Esophagus muscularis mucosa (tissue), 4 donors: ENCODE data around the gene EPHB3. TPM values are rescaled to one million over a fixed set of nuclear protein-coding genes. Genes with fewer than 3 reads are reported as not detected.
A peak's percentile ranks its signal among the peaks of the same experiment; 100 is the strongest.

ENCODE experiments used
- DNase-seq: peaks from one replicate; pipeline ENCODE4 v3.0.0-alpha.2; 2017; ENCODE audit errors: extremely low spot score
- H3K27ac ChIP-seq, 4 donors: fragments of 200-600 bp; sonication (generic); replicated peaks in 1 of 4; 1 replicate in 3 of 4; 2 replicates in 1 of 4; pipeline ENCODE4 v1.5.1; 2016 to 2019; ENCODE audit warnings: mild to moderate bottlenecking in 1 of 4
- H3K27me3 ChIP-seq, 4 donors: fragments of 200-600 bp; sonication (generic); one replicate each; pipeline versions ENCODE4 v1.5.1 to v1.6.0; 2016 to 2019
- H3K36me3 ChIP-seq, 4 donors: fragments of 200-600 bp; sonication (generic); one replicate each; pipeline ENCODE4 v1.5.1; 2016 to 2019
- H3K4me1 ChIP-seq, 4 donors: fragments of 200-600 bp; sonication (generic); one replicate each; pipeline ENCODE4 v1.5.1; 2016 to 2019
- H3K4me3 ChIP-seq, 4 donors: fragments of 200-600 bp; sonication (generic); 1 replicate in 2 of 4; 2 replicates in 2 of 4; pipeline ENCODE4 v1.5.1; 2016 to 2019; ENCODE audit warnings: mild to moderate bottlenecking in 4 of 4, moderate library complexity in 1 of 4
- H3K9me3 ChIP-seq, 4 donors: fragments of 200-600 bp; sonication (generic); 1 replicate in 3 of 4; 2 replicates in 1 of 4; pipeline ENCODE4 v1.5.1; 2016 to 2019
- EP300 ChIP-seq: sonication (generic); formaldehyde crosslinking; IDR thresholded peaks from one replicate; pipeline ENCODE4 v1.6.1; 2017; ENCODE audit warnings: antibody characterized with exemption
- POLR2A ChIP-seq: fragments of 450-650 bp; IDR thresholded peaks from one replicate; pipeline ENCODE4 v1.6.1; 2017; ENCODE audit warnings: antibody characterized with exemption, moderate library complexity, mild to moderate bottlenecking, low read depth
- POLR2AphosphoS5 ChIP-seq, 2 donors: sonication (generic); formaldehyde crosslinking; IDR thresholded peaks; one replicate each; pipeline ENCODE4 v1.6.1; 2017; ENCODE audit warnings: antibody characterized with exemption in 2 of 2
- WGBS: methylation state at CpG from one replicate; pipeline ENCODE4 v1.1.5; 2018; 5-methylcytosine and 5-hydroxymethylcytosine counted together
- intact Hi-C: fragments of 100-400 bp; cut with DNase I; formaldehyde crosslinking; loops from one replicate; pipeline ENCODE4 v1.15.1; 2023
- total RNA-seq, 4 donors: library from RNA; depleted of rRNA; stranded (reverse); fragments of >200 nt; gene quantifications; one replicate each; pipeline versions ENCODE4 v1.1.0 to v1.2.1, GENCODE V29; 2016
- TF ChIP-seq, protein P1 (sequence below), 3 experiments: fragments of 200-600 bp in 2 of 3; fragments of 450-650 bp in 1 of 3; sonication (generic) in 2 of 3; IDR thresholded peaks; one replicate each; pipeline ENCODE4 v1.5.1; 2017 to 2019; ENCODE audit warnings: antibody characterized with exemption in 3 of 3, mild to moderate bottlenecking in 2 of 3, moderate library complexity in 1 of 3

The EPHB3 gene
- total RNA-seq, 4 donors from 2014 or later: 1.5 to 6.1 (median 3.5) TPM

DNA sequence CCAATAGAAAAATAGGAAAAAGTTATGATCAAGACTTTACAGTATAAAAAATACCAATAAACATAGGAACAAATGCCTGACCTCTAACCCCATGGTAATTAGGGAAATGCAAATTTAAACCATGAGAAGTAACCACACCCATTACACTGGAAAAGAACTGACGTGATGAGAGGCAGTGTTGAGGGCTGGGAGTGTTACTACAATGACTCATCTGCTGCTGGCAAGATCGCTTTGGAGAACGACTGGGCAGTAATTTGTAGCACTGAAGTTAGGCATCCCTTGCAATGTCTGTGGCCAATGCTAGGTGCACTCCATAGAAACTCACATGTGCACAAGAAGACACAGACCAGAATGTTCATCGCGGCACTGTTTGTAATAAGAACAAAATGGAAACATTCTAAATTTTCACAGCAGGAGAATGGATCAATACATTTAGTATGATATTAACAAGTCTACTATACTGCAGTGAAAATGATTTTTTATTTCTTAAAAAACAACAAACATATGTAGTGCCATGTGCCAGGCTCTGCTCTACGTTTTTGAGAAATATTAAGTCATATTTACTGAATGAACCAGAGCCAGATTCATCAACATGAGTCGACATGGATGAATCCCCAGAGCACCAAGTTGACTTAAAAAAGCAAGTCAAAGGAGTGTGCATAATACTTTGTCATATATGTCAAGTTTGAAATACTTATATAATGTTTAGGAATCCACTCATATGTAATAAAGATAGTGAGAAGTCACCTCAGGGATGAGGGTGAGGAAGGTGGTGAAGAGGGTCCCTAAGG lies 37.6 kb upstream of the EPHB3 start:
- no peak for DNase-seq
- Histone ChIP-seq H3K9me3 (no peaks in the 10 kb centered on the region), H3K27ac (no peak overlapping the region), H3K27me3 (peaks cover 0 to 88% (median 30%) of the 10 kb centered on the region in 4 donors), H3K4me1 (peaks cover 10 to 22% (median 16%) of the 10 kb centered on the region in 4 donors), H3K4me3 (no peak overlapping the region), H3K36me3 (no peaks in the 10 kb centered on the region)
- peak in 1 of 2 donors; percentile 27 for TF ChIP-seq POLR2AphosphoS5 (IDR thresholded peaks at IDR 0.05)
- no peak for TF ChIP-seq EP300
- TF ChIP-seq, protein P1, sequence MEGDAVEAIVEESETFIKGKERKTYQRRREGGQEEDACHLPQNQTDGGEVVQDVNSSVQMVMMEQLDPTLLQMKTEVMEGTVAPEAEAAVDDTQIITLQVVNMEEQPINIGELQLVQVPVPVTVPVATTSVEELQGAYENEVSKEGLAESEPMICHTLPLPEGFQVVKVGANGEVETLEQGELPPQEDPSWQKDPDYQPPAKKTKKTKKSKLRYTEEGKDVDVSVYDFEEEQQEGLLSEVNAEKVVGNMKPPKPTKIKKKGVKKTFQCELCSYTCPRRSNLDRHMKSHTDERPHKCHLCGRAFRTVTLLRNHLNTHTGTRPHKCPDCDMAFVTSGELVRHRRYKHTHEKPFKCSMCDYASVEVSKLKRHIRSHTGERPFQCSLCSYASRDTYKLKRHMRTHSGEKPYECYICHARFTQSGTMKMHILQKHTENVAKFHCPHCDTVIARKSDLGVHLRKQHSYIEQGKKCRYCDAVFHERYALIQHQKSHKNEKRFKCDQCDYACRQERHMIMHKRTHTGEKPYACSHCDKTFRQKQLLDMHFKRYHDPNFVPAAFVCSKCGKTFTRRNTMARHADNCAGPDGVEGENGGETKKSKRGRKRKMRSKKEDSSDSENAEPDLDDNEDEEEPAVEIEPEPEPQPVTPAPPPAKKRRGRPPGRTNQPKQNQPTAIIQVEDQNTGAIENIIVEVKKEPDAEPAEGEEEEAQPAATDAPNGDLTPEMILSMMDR (IDR thresholded peaks at IDR 0.05): no peak
- WGBS: 35% methylated on average over 7 of the region's 7 CpGs
- intact Hi-C loops: no loop called here

DNA sequence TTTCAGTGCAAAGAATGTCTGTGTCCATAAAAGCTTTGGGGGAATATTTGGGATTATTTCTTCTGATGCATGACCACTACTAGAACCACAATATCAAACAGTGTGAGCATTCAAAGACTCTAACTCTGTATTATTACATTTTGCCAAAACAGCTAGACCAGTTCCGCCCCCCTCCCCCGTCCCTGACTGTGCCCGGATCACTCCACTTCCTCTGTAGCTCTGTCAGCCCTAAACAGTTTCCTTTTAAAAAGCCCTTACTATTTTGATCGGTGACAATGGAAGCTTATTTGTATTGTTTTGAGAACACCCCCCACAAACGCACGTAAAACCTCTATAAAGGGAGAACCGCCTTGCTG lies 36.6 kb upstream of the EPHB3 start:
- TF ChIP-seq, protein P1 (IDR thresholded peaks at IDR 0.05): no peak
- TF ChIP-seq EP300 (no peak), POLR2A (no peak), POLR2AphosphoS5 (IDR thresholded peaks at IDR 0.05) (no peak)
- peak overlapping the region in 3 of 4 donors; percentile 28 to 66 (median 55) for H3K27ac ChIP-seq

DNA sequence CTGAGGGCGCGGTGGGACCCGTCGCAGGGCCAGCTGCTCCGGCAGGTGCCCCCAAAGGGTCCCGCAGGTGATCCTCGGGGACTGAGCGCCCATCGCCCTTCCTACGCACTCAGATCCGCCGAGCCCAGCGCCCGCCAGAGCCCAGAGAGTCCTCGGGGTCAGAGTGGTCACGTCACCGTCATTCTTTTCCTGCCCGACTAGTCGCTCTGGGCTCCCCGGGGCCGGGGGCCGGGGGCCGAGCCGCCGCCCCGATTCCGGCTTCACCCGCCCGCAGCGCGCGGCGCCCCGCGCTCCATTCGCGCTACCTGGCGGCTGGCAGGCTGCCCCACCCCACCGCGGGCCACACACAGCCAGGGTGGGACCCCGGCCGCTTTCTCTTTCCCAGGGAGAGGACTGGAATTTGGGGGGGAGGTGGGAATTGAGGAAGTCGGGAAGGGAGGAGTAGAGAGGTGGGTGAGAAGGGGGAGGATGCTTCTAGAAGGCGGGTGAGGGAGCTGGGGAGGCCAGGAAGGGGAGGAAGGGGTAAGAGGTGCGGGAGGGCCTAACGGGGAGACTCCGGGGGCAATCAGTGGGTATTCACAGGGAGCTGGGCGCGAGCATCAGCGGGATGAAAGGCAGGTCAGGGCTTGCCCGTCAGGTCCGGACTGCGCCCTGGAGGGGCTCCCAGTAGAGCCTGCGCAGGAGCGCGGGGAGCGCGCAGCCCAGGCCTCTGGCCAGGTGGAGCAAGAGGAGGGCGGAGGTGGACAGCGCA lies 36.1 kb upstream of the EPHB3 start:
- Histone ChIP-seq H3K9me3 (no peaks in the 10 kb centered on the region), H3K27me3 (peaks cover 0 to 94% (median 30%) of the 10 kb centered on the region in 4 donors), H3K27ac (peak overlapping the region in 3 of 4 donors; percentile 28 to 66 (median 55)), H3K4me1 (peaks cover 10 to 22% (median 16%) of the 10 kb centered on the region in 4 donors), H3K36me3 (no peaks in the 10 kb centered on the region), H3K4me3 (peak overlapping the region; percentile 47 to 56 (median 54))
- 4% methylated on average over 31 of the region's 60 CpGs for WGBS
- intact Hi-C loops: no loop called here
- DNase-seq: no peak
- TF ChIP-seq EP300 (no peak), POLR2AphosphoS5 (IDR thresholded peaks at IDR 0.05) (no peak), POLR2A (no peak)
- TF ChIP-seq, protein P1 (IDR thresholded peaks at IDR 0.05): no peak

More for the DNA sequence above, 36.6 kb upstream of the EPHB3 start:
- Histone ChIP-seq H3K4me3 (peak overlapping the region; percentile 47 to 56 (median 54)), H3K4me1 (peaks cover 10 to 22% (median 16%) of the 10 kb centered on the region in 4 donors), H3K9me3 (no peaks in the 10 kb centered on the region), H3K36me3 (no peaks in the 10 kb centered on the region), H3K27me3 (peaks cover 0 to 96% (median 30%) of the 10 kb centered on the region in 4 donors)
- intact Hi-C loops: no loop called here
- no peak for DNase-seq
- 5% methylated on average over 7 of the region's 7 CpGs for WGBS

DNA sequence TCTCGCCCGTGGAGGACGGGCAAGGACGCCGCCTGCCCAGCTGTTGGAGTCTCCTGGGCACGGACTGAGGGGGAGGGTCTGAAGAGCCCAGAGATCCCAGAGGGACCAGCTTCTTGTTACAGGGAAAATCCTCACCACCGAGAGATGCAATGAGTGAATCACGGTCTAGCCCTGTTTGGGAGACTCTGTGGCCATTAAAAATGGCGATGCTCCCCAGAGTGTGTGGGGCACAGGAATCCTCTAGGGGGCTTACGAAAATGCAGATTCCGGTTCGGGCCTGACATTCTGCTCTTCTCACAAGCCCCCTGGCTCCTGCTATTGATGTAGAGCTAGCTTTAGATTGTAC lies 35.5 kb upstream of the EPHB3 start:
- TF ChIP-seq POLR2A (no peak), POLR2AphosphoS5 (IDR thresholded peaks at IDR 0.05) (no peak), EP300 (no peak)
- TF ChIP-seq, protein P1 (IDR thresholded peaks at IDR 0.05): no peak
- intact Hi-C loops: no loop called here
- 21% methylated on average over 10 of the region's 12 CpGs for WGBS
- H3K27me3 ChIP-seq: peaks cover 0 to 94% (median 30%) of the 10 kb centered on the region in 4 donors
- no peak for DNase-seq
- H3K36me3 ChIP-seq: no peaks in the 10 kb centered on the region
- H3K9me3 ChIP-seq: no peaks in the 10 kb centered on the region
- peak overlapping the region; percentile 47 to 56 (median 54) for H3K4me3 ChIP-seq
- H3K27ac ChIP-seq: peak overlapping the region in 1 of 4 donors; percentile 55
- peaks cover 10 to 22% (median 16%) of the 10 kb centered on the region in 4 donors for H3K4me1 ChIP-seq
